Natural killer cell (primary cell): ENCODE data around the gene ENOX2. TPM values are rescaled to one million over a fixed set of nuclear protein-coding genes. Genes with fewer than 3 reads are reported as not detected.

Source experiments
- ATAC-seq, 3 donors: fragments of 150-1000 bp in 2 of 3; fragments of 200-7000 bp in 1 of 3; cut with Tn5 transposase; 1 replicate in 1 of 3; 2 replicates in 2 of 3; pipeline ENCODE4 v1.10.0; 2021; ENCODE audit warnings: mild to moderate bottlenecking in 2 of 3, moderate library complexity in 2 of 3
- DNase-seq, 2 donors: peaks; one replicate each; pipeline versions ENCODE4 v3.0.0 to v3.0.0-alpha.2; 2013 to 2021; ENCODE audit warnings: mixed read lengths in 1 of 2
- H3K27ac ChIP-seq: one replicate; pipeline ENCODE4 v1.5.1; 2013; ENCODE audit warnings: mild to moderate bottlenecking, low read length
- H3K27me3 ChIP-seq: one replicate; pipeline ENCODE4 v1.6.1; 2013; ENCODE audit warnings: low read length; ENCODE audit not compliant: control insufficient read depth, insufficient read depth
- H3K36me3 ChIP-seq: one replicate; pipeline ENCODE4 v1.6.1; 2013; ENCODE audit warnings: low read length; ENCODE audit not compliant: control insufficient read depth, insufficient read depth
- H3K4me1 ChIP-seq: one replicate; pipeline ENCODE4 v1.6.1; 2013; ENCODE audit warnings: low read length; ENCODE audit not compliant: control insufficient read depth, insufficient read depth
- H3K4me3 ChIP-seq: one replicate; pipeline ENCODE4 v1.5.1; 2013; ENCODE audit warnings: low read length
- H3K9me3 ChIP-seq: one replicate; pipeline ENCODE4 v1.6.1; 2013; ENCODE audit warnings: low read length; ENCODE audit not compliant: control insufficient read depth, insufficient read depth
- H3K27ac Mint-ChIP-seq, 2 donors: one replicate each; pipeline ENCODE4 v1.8.0; 2022; ENCODE audit warnings: mild to moderate bottlenecking in 2 of 2, mixed read lengths in 2 of 2, moderate library complexity in 1 of 2
- H3K27me3 Mint-ChIP-seq, 2 donors: one replicate each; pipeline ENCODE4 v1.8.0; 2022; ENCODE audit warnings: low read depth in 2 of 2, mixed read lengths in 2 of 2
- H3K36me3 Mint-ChIP-seq: one replicate; pipeline ENCODE4 v1.8.0; 2022; ENCODE audit warnings: mixed read lengths
- H3K4me1 Mint-ChIP-seq, 2 donors: one replicate each; pipeline ENCODE4 v1.8.0; 2022; ENCODE audit warnings: mixed read lengths in 2 of 2
- H3K4me3 Mint-ChIP-seq: one replicate; pipeline ENCODE4 v1.8.0; 2022; ENCODE audit warnings: mild to moderate bottlenecking, moderate library complexity, mixed read lengths
- H3K9me3 Mint-ChIP-seq, 2 donors: one replicate each; pipeline ENCODE4 v1.8.0; 2022; ENCODE audit warnings: mixed read lengths in 2 of 2
- WGBS: methylation state at CpG from one replicate; pipeline ENCODE4 v1.1.7; 2013; ENCODE audit warnings: missing lambda C conversion rate; ENCODE audit not compliant: insufficient coverage; 5-methylcytosine and 5-hydroxymethylcytosine counted together
- intact Hi-C: fragments of 100-400 bp; cut with micrococcal nuclease; formaldehyde crosslinking; loops from one replicate; pipeline ENCODE4 v1.14.2; 2022
- total RNA-seq, 4 donors: library from RNA; stranded (reverse); fragments of 120-200 nt in 1 of 4; gene quantifications; one replicate each; pipeline versions ENCODE4 v1.2.3 to v1.2.4, GENCODE V29; 2013 to 2022
- TF ChIP-seq, protein P1 (sequence below): fragments of 200-600 bp; IDR thresholded peaks from one replicate; pipeline ENCODE4 v1.8.0; 2022; ENCODE audit warnings: antibody characterized with exemption

Gene ENOX2
- total RNA-seq, 3 donors from 2014 or later (not counting 1 experiment from before 2014, with no cell fraction given), result 9.3 to 14.7 (median 13.3) TPM

DNA sequence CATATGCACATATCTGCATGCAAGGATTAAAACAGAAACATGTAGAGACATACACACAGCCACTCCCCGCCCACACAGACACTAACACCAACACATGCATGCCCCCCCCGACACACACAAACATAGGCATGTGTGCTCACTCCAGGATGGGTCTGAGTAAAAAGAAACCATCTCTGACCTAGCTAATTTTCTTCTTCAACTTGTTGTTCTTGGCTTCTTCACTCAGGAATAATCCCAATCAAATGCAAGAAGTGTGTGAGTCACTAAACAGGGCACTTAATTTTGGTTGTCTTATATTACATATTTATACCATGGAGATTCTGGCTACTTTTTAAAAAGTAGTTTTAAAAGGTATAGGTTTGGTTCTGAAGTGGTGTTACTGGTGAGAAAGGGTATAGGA lies 28.3 kb downstream of the ENOX2 start:
- Mint-ChIP-seq H3K36me3 (no peaks in the 10 kb centered on the region), H3K4me3 (no peak overlapping the region), H3K27ac (no peak overlapping the region), H3K4me1 (peaks cover 7 to 28% of the 10 kb centered on the region in 2 donors), H3K27me3 (peaks cover 0 to 7% of the 10 kb centered on the region in 2 donors), H3K9me3 (no peaks in the 10 kb centered on the region)
- ATAC-seq, result no peak
- DNase-seq, result no peak
- no peaks in the 10 kb centered on the region for H3K9me3 ChIP-seq
- no peak overlapping the region for H3K4me3 ChIP-seq
- no peak overlapping the region for H3K27ac ChIP-seq
- TF ChIP-seq, protein P1, sequence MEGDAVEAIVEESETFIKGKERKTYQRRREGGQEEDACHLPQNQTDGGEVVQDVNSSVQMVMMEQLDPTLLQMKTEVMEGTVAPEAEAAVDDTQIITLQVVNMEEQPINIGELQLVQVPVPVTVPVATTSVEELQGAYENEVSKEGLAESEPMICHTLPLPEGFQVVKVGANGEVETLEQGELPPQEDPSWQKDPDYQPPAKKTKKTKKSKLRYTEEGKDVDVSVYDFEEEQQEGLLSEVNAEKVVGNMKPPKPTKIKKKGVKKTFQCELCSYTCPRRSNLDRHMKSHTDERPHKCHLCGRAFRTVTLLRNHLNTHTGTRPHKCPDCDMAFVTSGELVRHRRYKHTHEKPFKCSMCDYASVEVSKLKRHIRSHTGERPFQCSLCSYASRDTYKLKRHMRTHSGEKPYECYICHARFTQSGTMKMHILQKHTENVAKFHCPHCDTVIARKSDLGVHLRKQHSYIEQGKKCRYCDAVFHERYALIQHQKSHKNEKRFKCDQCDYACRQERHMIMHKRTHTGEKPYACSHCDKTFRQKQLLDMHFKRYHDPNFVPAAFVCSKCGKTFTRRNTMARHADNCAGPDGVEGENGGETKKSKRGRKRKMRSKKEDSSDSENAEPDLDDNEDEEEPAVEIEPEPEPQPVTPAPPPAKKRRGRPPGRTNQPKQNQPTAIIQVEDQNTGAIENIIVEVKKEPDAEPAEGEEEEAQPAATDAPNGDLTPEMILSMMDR, result no peak
- no peaks in the 10 kb centered on the region for H3K27me3 ChIP-seq
- no peaks in the 10 kb centered on the region for H3K4me1 ChIP-seq
- intact Hi-C loops, result no loop called here
- no peaks in the 10 kb centered on the region for H3K36me3 ChIP-seq
- 100% methylated on average over 2 of the region's 2 CpGs for WGBS

DNA sequence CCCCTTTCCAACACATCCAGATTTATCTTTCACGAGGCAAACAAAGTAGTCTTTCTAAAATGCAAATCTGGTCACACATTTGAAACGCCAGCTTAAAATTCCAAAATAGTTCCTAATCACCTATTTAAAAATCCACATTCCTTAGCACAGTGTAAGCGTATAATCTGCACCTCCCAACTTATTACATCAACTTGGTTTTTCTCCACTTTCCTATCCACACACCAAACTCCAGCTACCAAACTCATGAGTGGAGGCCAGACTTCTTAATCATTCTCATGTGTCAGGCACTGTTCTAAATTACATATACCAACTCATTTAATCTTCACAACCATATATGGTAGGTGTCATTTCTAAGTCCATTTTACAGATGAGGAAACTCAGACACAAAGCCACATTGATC lies 33.8 kb downstream of the ENOX2 start:
- H3K27me3 Mint-ChIP-seq, result no peaks in the 10 kb centered on the region
- WGBS, result 98% methylated on average over 3 of the region's 3 CpGs
- Histone ChIP-seq H3K27me3 (no peaks in the 10 kb centered on the region), H3K36me3 (no peaks in the 10 kb centered on the region), H3K4me1 (no peaks in the 10 kb centered on the region), H3K27ac (no peak overlapping the region), H3K4me3 (no peak overlapping the region), H3K9me3 (no peaks in the 10 kb centered on the region)
- no peak overlapping the region for H3K4me3 Mint-ChIP-seq
- H3K27ac Mint-ChIP-seq, result no peak overlapping the region
- H3K4me1 Mint-ChIP-seq, result peaks cover 0 to 21% of the 10 kb centered on the region in 2 donors
- intact Hi-C loops, result no loop called here
- ATAC-seq, result no peak
- TF ChIP-seq, protein P1, result no peak
- no peaks in the 10 kb centered on the region for H3K9me3 Mint-ChIP-seq
- no peaks in the 10 kb centered on the region for H3K36me3 Mint-ChIP-seq
- DNase-seq, result no peak

DNA sequence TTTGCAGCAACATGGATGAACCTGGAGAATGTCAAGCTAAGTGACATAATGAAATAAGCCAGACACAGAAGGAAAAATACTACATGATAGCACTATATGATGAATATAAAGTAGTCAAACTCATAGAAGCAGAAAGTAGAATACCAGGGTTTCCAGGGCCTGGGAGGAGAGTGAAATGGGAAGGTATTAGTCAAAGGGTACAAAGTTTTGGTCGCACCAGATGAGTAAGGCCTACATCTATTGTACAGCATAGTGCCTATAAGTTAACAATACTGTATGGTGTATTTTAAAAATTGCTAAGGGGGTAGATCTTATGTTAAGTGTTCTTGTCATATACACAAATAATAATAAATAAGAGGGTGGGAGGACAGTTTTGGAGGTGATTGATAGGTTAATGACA lies 41.5 kb downstream of the ENOX2 start:
- no CpG with 5 or more reads among the region's 1 CpG for WGBS
- H3K9me3 ChIP-seq, result no peaks in the 10 kb centered on the region
- Mint-ChIP-seq H3K27me3 (no peaks in the 10 kb centered on the region), H3K36me3 (no peaks in the 10 kb centered on the region), H3K4me1 (peaks cover 0 to 6% of the 10 kb centered on the region in 2 donors), H3K4me3 (no peak overlapping the region), H3K27ac (no peak overlapping the region), H3K9me3 (no peaks in the 10 kb centered on the region)
- intact Hi-C loops, result no loop called here
- no peaks in the 10 kb centered on the region for H3K36me3 ChIP-seq
- H3K27ac ChIP-seq, result no peak overlapping the region
- no peak overlapping the region for H3K4me3 ChIP-seq
- TF ChIP-seq, protein P1, result no peak
- H3K27me3 ChIP-seq, result no peaks in the 10 kb centered on the region
- DNase-seq, result no peak
- no peak for ATAC-seq
- H3K4me1 ChIP-seq, result no peaks in the 10 kb centered on the region

DNA sequence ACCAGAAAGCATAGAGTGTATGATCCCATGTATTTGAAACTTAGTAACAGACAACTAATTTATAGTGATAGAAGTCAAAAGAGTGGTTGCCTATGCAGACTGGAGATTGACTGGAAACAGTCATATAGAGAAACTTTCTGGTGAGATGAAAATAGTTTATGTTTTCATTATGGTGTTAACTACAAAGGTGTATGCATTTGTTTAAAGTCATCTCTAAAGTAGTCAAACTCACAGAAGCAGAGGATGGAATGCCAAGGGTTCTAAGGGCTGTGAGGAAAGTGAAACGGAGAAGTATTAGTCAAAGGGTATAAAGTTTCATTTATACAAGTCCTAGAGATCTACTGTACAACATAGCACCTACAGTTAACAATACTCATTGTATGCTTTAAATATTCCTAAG lies 45.8 kb downstream of the ENOX2 start:
- Histone ChIP-seq H3K27me3 (no peaks in the 10 kb centered on the region), H3K4me3 (no peak overlapping the region), H3K9me3 (no peaks in the 10 kb centered on the region), H3K36me3 (no peaks in the 10 kb centered on the region), H3K27ac (no peak overlapping the region), H3K4me1 (no peaks in the 10 kb centered on the region)
- no peaks in the 10 kb centered on the region for H3K9me3 Mint-ChIP-seq
- H3K27ac Mint-ChIP-seq, result no peak overlapping the region
- no peak for DNase-seq
- no peaks in the 10 kb centered on the region for H3K27me3 Mint-ChIP-seq
- no peak overlapping the region for H3K4me3 Mint-ChIP-seq
- intact Hi-C loops, result no loop called here
- WGBS, result no CpG with 5 or more reads among the region's 1 CpG
- TF ChIP-seq, protein P1, result no peak
- H3K4me1 Mint-ChIP-seq, result no peaks in the 10 kb centered on the region
- no peaks in the 10 kb centered on the region for H3K36me3 Mint-ChIP-seq
- no peak for ATAC-seq
